Subcutaneous adipose tissue (tissue), 4 donors: Measurements from ENCODE around the gene LCOR. TPM values are rescaled to one million over a fixed set of nuclear protein-coding genes. Genes with fewer than 3 reads are reported as not detected.

Experiments
- CTCF ChIP-seq: fragments of 450-650 bp; IDR thresholded peaks from one replicate; pipeline ENCODE4 v1.5.1; 2016; ENCODE audit warnings: low read depth, mild to moderate bottlenecking, control low read depth, antibody characterized with exemption, moderate library complexity
- total RNA-seq, 4 donors: library from RNA; depleted of rRNA; stranded (reverse); fragments of >200 nt; gene quantifications; one replicate each; pipeline ENCODE4 v1.1.0, GENCODE V29; 2016

Gene LCOR
- total RNA-seq, 4 donors from 2014 or later, result 23.6 to 45.2 (median 32.9) TPM

- no peak for TF ChIP-seq CTCF
Observed at GRCh38 chr10:96968682-96969423, 136.8 kb downstream of the LCOR start.

GRCh38 chr10:96971324-96971723 is 139.2 kb downstream of the LCOR start:
- no peak for TF ChIP-seq CTCF

GRCh38 chr10:96972264-96972663 is 140.2 kb downstream of the LCOR start:
- no peak for TF ChIP-seq CTCF

GRCh38 chr10:96973809-96974747 is 142.0 kb downstream of the LCOR start:
- no peak for TF ChIP-seq CTCF

- TF ChIP-seq CTCF, result no peak
Observed at GRCh38 chr10:96975136-96975535, 143.0 kb downstream of the LCOR start.

- no peak for TF ChIP-seq CTCF
Observed at GRCh38 chr10:96978621-96979154, 146.6 kb downstream of the LCOR start.
